GM10248 (cell line): ENCODE results near the gene AHDC1.

Experiments
- CTCF ChIA-PET: fragments of 300-600 bp; sonication (Branson Sonifier 250); formaldehyde crosslinking; extraction: SDS; loops from one replicate; lab custom pipeline; 2021; ENCODE audit warnings: antibody characterized with exemption; lab: Yijun Ruan, JAX
- POLR2A ChIA-PET: fragments of 350-650 bp; sonication (Branson Sonifier 250); formaldehyde crosslinking; extraction: SDS; loops from one replicate; lab custom pipeline; 2020; ENCODE audit warnings: antibody characterized with exemption; lab: Yijun Ruan, JAX
- DNase-seq: peaks from one replicate; pipeline ENCODE4 v3.0.0; 2012; ENCODE audit errors: extremely low spot score
- CTCF ChIP-seq: IDR thresholded peaks from 2 replicates; pipeline ENCODE4 v1.5.1; 2012; ENCODE audit warnings: mild to moderate bottlenecking, low read depth; ENCODE audit errors: extremely low read depth, missing control alignments, control extremely low read depth

Gene AHDC1

GRCh38 chr1:27557596-27558340 is 46.2 kb downstream of the AHDC1 start:
- CTCF ChIA-PET = interaction anchor here (1.0 to 9.7 kb wide), 30 partner anchors 7 to 262 kb away, joined by 3 to 163 read pairs (median 8); partner anchors contain the start of genes AHDC1 and CD164L2

GRCh38 chr1:27556781-27557595 is 47.0 kb downstream of the AHDC1 start:
- ChIA-PET CTCF (interaction anchor here (0.6 to 9.7 kb wide), 58 partner anchors 8 to 468 kb away, joined by 3 to 163 read pairs (median 4); partner anchors contain the start of genes AHDC1, CD164L2, IFI6 and SYTL1), POLR2A (no interaction called here)
- peak; percentile 91 for DNase-seq
- peak; percentile 85 for TF ChIP-seq CTCF

More at GRCh38 chr1:27557596-27558340, 46.2 kb downstream of the AHDC1 start:
- TF ChIP-seq CTCF = no peak
- no peak for DNase-seq
- POLR2A ChIA-PET = no interaction called here

- CTCF ChIA-PET = interaction anchor here (0.6 to 9.7 kb wide), 57 partner anchors 9 to 467 kb away, joined by 3 to 163 read pairs (median 4); partner anchors contain the start of genes AHDC1, CD164L2, IFI6 and SYTL1
- DNase-seq = no peak
- POLR2A ChIA-PET = no interaction called here
- no peak for TF ChIP-seq CTCF
Measured at GRCh38 chr1:27556435-27556780, 47.5 kb downstream of the AHDC1 start.

- no peak for DNase-seq
- POLR2A ChIA-PET = no interaction called here
- CTCF ChIA-PET = interaction anchor here (0.6 to 9.7 kb wide), 56 partner anchors 9 to 467 kb away, joined by 3 to 163 read pairs (median 4); partner anchors contain the start of genes AHDC1, CD164L2, IFI6 and SYTL1
- TF ChIP-seq CTCF = no peak
Measured at GRCh38 chr1:27555700-27556424, 48.1 kb downstream of the AHDC1 start.

GRCh38 chr1:27554759-27555699 is 48.9 kb downstream of the AHDC1 start:
- POLR2A ChIA-PET = no interaction called here
- TF ChIP-seq CTCF = no peak
- CTCF ChIA-PET = interaction anchor here (0.7 to 9.7 kb wide), 18 partner anchors 9 to 198 kb away, joined by 3 to 163 read pairs (median 16); partner anchors contain the start of gene AHDC1
- no peak for DNase-seq
